HTR-8/SVneo (cell line): ENCODE measurements around the gene SMIM1.

Experiments used
- DNase-seq: peaks from one replicate; pipeline ENCODE4 v3.0.0; 2011; ENCODE audit warnings: low spot score, mixed read lengths; ENCODE audit not compliant: insufficient read length
- FAIRE-seq: peaks from 2 replicates; lab custom pipeline; 2011; peaks lifted over from hg19 to GRCh38; lab: Jason Lieb, UNC

The SMIM1 gene

GRCh38 chr1:3816331-3817137 lies 44.0 kb downstream of the SMIM1 start:
- no peak for FAIRE-seq
- no peak for DNase-seq

DNA sequence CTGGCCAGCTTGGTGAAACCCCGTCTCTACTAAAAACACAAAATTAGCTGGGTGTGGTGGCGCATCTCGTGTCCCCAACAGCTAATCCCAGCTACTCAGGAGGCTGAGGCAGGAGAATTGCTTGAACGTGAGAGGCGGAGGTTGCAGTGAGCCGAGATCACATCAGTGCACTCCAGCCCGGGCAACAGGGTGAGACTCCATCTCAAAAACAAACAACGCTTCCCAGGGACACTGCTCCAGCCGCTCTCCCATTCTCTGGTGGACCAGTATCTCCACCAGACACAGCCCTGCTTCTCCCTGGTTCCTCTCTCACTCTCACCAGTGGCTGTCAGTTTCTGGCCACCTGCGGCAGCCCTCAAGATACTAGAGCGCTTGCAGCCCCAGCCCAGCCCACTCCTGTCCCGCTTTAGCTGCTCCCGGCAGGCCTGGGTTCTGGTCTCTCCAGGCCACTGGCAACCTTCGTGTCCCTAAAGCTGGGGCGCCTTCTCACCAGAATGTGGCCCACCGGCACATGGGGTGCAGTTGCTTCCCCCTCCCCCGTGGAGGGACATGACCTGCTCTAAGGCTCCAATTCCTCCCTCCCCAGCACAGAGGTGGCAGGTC lies 44.7 kb downstream of the SMIM1 start:
- DNase-seq, result no peak
- FAIRE-seq, result no peak

GRCh38 chr1:3817821-3818597 lies 45.5 kb downstream of the SMIM1 start:
- no peak for FAIRE-seq
- no peak for DNase-seq

GRCh38 chr1:3819771-3820200 lies 47.2 kb downstream of the SMIM1 start:
- DNase-seq (no peak), FAIRE-seq (no peak)

GRCh38 chr1:3820316-3820715 lies 47.8 kb downstream of the SMIM1 start:
- DNase-seq (no peak), FAIRE-seq (no peak)

DNA sequence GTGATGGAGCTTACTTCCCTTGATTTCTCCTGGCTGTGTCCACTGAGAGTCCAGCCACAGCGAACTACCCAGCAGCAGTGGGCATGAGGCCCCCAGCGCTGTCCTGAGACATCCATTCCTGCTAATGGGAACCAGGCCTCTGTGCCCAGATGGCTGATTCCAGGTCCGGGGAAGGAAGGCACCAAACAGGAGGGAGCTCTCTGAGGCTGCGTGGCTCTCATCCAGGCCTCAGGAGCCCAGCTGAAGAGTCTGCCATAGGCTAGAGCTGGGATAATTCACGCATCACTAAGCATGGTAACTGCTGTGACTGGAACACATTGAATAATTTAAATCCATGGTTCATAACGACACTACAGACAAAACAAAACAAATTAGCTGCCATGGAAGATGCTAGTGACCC lies 48.5 kb downstream of the SMIM1 start:
- no peak for FAIRE-seq
- DNase-seq, result no peak

DNA sequence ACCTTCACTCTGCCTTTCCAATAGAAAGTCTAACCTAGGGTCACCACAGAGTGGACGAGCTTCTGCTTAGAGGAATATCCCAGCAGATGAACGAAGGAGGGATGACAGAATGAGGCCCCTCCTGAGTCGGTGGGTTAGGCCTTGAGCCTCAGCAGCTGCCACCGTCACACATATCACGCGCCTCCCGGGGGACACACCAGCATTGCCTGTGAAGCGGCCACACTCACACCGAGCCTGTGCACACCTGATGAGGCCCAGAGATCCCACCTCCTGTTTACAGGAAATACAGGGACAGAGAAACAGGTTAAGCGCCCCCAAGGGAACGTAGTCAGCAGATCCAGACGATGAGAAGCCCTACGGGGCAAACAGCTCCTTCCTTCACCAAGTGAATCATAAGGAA lies 48.9 kb downstream of the SMIM1 start:
- FAIRE-seq, result no peak

GRCh38 chr1:3821908-3822307 lies 49.4 kb downstream of the SMIM1 start:
- DNase-seq (no peak), FAIRE-seq (no peak)

More for the DNA sequence above, 48.9 kb downstream of the SMIM1 start:
- DNase-seq, result no peak

- DNase-seq (no peak), FAIRE-seq (no peak)
Measured at GRCh38 chr1:3822421-3822820, 49.9 kb downstream of the SMIM1 start.

DNA sequence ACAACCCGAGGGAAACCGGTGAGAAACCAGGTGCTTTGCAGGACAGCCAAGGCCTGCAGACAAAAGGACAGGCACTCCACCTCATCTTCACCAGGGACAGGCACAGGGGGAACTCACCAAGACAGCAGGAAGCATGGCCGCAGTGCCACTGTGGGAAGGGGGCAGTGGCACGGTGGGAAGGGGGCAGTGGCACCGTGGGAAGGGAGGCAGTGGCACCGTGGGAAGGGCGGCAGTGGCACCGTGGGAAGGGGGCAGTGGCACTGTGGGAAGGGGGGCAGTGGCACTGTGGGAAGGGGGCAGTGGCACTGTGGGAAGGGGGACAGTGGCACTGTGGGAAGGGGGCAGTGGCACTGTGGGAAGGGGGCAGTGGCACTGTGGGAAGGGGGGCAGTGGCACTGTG lies 52.1 kb downstream of the SMIM1 start:
- FAIRE-seq, result no peak
- no peak for DNase-seq

GRCh38 chr1:3825356-3825755 lies 52.8 kb downstream of the SMIM1 start:
- no peak for DNase-seq
- FAIRE-seq, result no peak
